GM12864 (cell line): ENCODE measurements around the gene CDC42EP2.

ENCODE experiments used
- DNase-seq: peaks from one replicate; pipeline ENCODE4 v3.0.0-alpha.2; 2011; ENCODE audit warnings: low read depth
- H3K4me3 ChIP-seq: 2 replicates; pipeline ENCODE4 v1.5.1; 2011; ENCODE audit warnings: mild to moderate bottlenecking, low read depth, low read length, control low read depth
- CTCF ChIP-seq: IDR thresholded peaks from 2 replicates; pipeline ENCODE4 v1.5.1; 2011; ENCODE audit warnings: low read depth, mild to moderate bottlenecking, moderate library complexity, low read length, control low read depth, inconsistent platforms; ENCODE audit errors: missing control alignments

The CDC42EP2 gene

GRCh38 chr11:65279279-65279678 is 35.4 kb upstream of the CDC42EP2 start:
- no peak for DNase-seq
- TF ChIP-seq CTCF: no peak
- H3K4me3 ChIP-seq: no peak overlapping the region

- no peak for DNase-seq
- H3K4me3 ChIP-seq: no peak overlapping the region
- TF ChIP-seq CTCF: no peak
These were observed 34.8 kb upstream of the CDC42EP2 start for GRCh38 chr11:65279741-65280440.

GRCh38 chr11:65280646-65281045 is 34.0 kb upstream of the CDC42EP2 start:
- DNase-seq: no peak
- no peak overlapping the region for H3K4me3 ChIP-seq
- TF ChIP-seq CTCF: no peak

GRCh38 chr11:65286686-65287085 is 28.0 kb upstream of the CDC42EP2 start:
- no peak for DNase-seq
- H3K4me3 ChIP-seq: no peak overlapping the region
- TF ChIP-seq CTCF: no peak

- H3K4me3 ChIP-seq: no peak overlapping the region
- TF ChIP-seq CTCF: no peak
- no peak for DNase-seq
These were observed 27.1 kb upstream of the CDC42EP2 start for GRCh38 chr11:65287601-65288000.

GRCh38 chr11:65288706-65289536 is 25.7 kb upstream of the CDC42EP2 start:
- no peak for TF ChIP-seq CTCF
- DNase-seq: no peak
- H3K4me3 ChIP-seq: no peak overlapping the region
